NCI-H1694 treated with DMSO at 0.1 percent for 48 hours (cell line): Measurements from ENCODE around the gene B3GALT2.
"Not testable (repeated sequence)": the region's sequence is repeated elsewhere in the genome, so short reads cannot be mapped to it uniquely, and the experiment has no call there.

Experiments used
- DNase-seq: peaks from one replicate; lab custom pipeline; 2025; lab: John Stamatoyannopoulos, UW

B3GALT2 gene, protein sequence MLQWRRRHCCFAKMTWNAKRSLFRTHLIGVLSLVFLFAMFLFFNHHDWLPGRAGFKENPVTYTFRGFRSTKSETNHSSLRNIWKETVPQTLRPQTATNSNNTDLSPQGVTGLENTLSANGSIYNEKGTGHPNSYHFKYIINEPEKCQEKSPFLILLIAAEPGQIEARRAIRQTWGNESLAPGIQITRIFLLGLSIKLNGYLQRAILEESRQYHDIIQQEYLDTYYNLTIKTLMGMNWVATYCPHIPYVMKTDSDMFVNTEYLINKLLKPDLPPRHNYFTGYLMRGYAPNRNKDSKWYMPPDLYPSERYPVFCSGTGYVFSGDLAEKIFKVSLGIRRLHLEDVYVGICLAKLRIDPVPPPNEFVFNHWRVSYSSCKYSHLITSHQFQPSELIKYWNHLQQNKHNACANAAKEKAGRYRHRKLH

DNA sequence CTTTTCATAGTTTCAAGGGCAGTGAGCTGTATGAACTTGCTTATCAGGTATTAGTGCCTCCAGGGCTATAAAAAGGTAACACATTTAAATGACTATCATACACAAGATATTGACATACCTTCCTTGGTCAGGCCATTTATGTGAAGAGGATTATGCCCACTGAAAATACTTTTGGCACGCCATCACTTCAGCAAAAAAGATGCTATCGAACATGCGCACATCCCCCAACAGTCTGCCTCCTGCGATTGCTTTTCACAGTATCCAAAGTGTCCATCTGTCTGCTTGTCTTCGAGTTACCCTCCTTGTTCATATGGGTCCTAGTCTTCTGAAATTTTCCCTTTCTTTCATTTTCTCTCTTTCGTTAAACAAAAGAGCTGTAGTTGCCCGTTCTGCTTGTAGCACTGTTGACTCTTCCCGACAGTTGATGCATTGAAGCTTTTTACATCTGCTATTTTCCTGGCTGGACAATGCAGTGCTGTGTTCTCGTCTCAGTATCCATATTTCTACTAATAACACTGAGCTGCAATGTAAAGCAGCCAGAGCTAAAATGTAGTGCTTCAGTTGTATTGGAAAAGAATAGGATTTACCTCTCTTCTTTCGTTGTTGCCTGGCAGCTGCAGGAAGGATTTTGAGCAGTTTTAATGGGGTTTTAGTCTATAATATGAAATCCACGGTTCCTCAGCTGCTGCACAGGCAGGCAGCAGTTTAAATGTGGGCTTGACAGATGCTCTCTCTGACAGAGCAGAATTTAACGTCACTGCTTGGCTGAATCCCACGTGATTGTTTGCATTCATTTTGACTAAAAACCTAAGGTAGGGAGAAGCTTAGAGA is at the start of gene B3GALT2:
Gene B3GALT2, minus strand, starts transcription at position 713 of the 831 bp plus-strand sequence. CDS start 5,051 bp downstream, outside the sequence.
- DNase-seq: peak; percentile 93

DNA sequence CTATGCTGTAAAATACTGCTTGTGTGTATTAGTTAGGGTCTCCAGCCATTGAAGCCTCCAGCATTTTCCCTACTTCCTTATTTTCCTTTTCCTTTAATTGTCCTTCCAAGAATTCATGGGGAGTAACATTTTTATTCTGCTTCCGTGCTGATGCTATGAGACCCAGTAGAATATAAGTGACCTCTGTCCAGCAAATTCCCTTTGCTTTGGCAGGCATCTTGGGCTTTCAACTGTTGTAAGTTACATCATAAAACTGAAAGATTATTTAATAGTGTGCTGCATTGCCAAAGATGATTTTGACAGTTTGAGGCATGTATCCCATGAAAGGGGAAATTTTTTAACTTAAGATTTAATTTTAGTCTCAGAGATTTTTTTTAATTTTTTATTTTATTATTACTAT is 48.1 kb upstream of the B3GALT2 start:
- no peak for DNase-seq

DNA sequence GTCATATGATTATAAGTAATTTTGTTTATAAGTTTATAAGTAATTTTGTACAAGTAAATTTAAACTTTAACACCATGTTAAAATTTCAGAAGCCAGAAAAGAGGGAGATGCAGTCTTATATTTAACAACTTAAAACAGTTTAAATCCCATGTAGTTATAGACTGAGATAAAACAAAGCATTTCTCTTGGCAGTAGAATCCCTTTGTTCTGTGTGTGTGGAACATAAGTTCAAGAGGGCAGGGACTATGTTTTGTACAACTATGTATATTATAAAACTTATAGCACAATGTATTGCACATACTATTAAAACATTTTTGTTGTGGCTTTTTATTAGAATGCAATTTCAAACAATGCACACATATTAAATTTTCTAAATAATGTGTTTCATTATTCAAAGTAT is 44.7 kb upstream of the B3GALT2 start:
- DNase-seq: not testable (repeated sequence)

DNA sequence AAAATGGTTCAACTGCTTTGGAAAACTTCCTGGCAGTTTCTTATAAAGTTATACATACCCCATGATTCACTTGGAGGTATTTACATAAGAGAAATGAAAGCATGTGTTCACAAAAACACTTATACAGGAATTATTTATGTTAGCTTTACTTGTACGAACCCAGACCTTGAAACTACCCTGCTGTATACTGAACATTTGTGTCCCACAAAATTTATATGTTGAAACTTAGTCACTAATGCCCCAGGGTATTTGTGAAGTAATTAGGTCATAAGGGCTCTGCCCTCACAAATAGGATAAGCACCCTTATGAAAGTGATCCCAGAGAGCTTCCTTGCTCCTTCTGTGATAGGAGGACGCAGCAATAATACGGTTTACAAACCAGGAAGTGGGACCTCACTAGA is 42.7 kb upstream of the B3GALT2 start:
- DNase-seq: no peak

DNA sequence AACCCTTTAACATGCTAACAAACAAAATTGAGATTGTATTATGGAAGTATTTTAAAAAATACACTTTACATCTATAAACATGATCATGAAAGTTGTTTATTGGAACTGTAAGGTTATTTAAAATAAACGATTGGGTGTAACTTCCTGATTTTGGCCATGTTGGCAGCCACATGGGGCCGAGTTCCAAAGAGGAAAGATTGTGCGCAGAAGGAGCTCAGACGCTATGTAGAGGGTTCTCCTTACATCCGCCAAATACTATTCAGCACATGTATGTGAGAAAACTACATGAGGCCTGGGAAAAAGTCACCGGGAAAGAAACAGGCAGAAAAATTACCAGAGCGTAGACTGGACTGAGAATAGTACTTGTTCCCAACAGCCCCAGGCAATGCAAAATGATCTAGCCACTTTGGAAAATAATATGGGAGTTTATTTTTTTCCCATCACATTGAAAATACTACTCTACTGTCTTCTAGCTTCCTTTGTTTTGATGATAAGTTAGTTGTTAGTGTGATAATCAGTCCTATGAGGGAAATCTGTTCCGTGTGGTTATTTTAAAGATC is 35.7 kb upstream of the B3GALT2 start:
- DNase-seq: no peak

DNA sequence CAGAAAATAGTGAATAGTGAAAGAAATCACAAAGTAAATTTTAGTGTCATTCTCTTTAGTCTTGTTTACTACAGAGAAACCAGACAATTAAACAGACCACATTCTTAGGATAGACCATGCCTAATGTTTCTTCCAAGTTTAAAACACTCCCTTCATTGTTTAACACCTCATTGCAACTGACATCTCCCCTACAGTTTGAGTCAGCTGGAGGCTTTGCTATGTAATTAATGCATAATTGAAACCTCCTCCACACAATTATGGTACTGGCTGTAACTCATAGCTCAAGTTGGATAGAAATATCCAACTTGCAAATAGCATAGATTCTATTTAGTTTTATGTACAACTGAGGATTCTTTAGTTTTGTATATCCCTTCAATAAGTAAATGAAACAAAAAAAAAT is 35.2 kb upstream of the B3GALT2 start:
- DNase-seq: no peak

DNA sequence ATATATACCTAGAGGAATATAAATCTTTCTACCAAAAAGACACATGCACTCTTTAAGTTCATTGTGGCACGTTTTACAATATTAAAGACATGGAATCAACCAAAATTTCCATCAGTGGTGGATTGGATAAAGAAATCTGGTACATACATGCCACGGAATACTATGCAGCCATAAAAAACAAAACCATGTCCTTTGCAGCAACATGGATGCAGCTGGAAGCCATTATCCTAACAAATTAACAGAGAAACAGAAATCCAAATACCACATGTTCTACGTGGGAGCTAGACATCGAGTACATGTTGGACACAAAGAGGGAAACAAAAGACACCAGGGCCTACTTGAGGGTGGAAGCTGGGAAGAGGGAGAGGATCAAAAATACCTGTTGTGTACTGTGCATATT is 33.0 kb upstream of the B3GALT2 start:
- DNase-seq: no peak

DNA sequence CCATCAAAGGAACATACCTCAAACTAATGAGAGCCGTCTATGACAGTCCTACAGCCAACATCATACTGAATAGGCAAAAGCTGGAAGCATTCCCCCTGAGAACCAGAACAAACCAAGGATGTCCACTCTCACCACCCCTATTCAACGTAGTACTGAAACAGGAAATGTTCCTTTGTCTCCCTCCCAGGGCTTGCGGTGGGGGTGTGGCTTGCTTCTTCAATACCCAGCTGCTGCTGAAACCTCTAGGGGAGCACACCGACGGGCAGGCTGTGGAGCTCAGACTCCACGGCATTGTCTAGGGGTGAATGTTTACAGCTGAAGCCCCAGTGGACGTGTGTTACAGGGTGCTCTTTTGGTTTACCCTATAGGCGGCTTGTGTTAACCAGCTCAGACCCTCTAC is 30.5 kb upstream of the B3GALT2 start:
- no peak for DNase-seq

DNA sequence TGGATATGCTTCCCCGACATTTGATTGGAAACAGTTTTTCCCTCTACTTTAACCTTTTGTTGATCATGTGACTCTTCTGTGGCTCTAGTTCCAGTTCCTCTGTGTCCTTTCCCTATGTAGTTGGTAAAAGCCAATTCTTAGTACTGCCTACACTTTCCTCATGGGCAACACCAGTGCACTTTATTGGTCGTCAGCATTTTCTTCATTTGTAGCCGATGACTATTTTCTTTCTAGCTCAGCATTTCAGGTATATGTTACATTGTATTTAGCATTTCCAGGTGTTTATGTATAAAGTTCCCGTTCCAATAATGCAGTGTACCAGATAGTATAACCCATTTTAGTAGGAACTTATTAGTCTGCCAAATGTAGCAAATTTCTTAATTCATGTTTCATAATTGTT is 27.6 kb upstream of the B3GALT2 start:
- no peak for DNase-seq

DNA sequence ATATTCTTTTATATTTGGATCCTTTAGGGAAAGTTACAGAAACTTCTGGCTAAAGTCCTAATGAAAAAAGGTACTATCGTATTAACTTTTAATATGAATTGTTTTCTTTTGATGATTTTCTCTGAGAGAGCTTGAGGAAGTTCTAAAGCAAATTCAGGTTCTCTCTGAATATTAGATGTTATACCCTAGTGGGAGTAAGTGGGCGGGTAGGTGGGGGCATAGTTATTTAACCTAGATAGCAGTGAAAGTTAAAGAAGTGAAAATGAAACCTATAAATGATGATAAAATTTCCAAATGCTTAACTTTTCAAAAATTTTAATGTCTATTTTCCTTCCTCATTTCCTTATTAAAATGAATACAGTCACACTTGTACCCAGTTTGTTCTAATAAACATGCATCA is 26.2 kb upstream of the B3GALT2 start:
- no peak for DNase-seq

DNA sequence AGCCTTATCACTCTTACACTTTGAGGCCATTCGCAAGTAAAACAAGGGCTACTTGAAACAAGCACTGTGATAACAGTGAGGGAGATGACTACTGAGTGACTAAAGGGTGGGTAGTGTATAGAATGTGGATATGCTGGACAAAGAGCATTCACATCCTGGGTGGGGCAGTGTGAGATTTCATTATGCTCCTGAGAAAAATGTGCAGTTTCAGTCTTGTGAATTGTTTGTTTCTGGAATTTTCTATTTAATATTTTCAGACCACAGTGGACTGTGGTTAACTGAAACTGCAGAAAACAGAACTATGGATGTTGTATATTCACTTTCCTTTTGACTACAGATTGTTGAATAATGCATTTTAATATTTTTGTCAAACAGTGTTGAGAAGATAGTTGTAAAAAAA is 25.1 kb upstream of the B3GALT2 start:
- no peak for DNase-seq

DNA sequence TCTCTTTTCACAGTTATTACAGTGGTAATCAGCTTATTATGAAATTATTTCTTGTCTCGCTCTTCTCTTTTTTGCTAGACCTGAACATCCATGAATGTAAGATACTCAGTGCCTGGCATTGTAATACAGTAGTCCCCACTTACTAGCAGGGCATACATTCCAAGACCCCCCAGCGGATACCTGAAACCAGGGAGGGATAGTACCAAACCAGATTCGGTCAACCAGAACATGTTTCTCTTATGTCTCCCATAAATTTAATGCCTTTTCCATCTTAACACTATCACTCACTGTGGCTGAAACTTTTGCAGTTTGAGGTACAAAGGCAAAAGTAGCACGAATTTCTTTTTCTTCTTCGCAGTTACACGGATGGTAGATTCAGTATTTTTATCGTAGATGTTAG is 24.6 kb upstream of the B3GALT2 start:
- DNase-seq: no peak

DNA sequence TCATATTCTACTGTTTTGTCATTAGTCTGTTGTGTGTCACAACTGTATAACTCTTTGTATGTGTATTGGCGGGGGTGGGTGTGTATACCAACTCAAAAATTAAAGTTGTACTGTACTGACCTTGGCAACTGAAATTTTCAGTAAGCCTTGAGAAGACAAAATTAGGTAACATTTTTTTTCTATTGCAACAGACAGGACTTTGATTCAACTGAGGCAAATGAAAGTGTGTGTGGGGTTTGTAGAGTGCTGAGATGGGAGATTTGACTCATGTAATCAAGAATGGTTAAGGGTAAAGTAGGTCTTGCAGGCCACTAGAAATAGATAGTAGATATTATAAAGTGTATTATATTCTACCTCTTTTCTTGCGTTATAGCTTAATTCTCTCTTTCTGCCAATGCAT is 14.6 kb upstream of the B3GALT2 start:
- DNase-seq: no peak

DNA sequence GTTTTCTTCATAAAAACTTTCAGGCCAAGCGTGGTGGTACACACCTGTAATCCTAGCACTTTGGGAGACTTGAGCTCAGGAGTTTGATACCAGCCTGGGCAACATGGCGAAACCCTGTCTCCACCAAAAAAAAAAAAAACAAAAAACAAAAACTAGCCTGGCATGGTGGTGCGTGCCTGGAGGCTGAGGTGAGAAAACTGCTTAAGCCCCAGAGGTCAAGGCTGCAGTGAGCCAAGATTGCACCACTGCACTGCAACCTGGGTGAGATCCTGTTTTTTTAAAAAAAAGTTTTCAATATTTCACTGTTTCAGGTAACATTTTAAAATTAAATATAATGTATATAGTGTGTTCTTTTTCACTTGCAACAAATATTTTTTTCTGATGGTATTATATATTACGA is 13.5 kb upstream of the B3GALT2 start:
- no peak for DNase-seq

DNA sequence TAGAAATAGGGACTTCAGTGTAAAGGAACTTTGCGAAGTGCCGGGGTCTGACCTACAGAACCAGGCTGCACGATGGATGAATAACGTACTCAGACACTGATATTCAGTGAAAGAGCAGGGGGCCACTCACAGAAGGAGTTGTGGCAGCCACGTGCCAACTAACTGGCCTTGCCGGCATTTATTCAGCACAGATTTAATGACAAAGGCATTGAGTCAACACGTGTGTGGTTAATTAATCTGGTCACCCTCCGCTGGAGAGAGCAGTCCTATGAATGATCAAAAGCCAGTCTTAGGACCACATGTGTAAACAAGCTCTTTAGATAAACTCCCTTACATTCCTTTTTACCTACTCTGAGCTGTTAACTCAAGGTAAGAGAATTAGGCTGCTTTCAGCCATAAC is 6.2 kb upstream of the B3GALT2 start:
- no peak for DNase-seq

DNA sequence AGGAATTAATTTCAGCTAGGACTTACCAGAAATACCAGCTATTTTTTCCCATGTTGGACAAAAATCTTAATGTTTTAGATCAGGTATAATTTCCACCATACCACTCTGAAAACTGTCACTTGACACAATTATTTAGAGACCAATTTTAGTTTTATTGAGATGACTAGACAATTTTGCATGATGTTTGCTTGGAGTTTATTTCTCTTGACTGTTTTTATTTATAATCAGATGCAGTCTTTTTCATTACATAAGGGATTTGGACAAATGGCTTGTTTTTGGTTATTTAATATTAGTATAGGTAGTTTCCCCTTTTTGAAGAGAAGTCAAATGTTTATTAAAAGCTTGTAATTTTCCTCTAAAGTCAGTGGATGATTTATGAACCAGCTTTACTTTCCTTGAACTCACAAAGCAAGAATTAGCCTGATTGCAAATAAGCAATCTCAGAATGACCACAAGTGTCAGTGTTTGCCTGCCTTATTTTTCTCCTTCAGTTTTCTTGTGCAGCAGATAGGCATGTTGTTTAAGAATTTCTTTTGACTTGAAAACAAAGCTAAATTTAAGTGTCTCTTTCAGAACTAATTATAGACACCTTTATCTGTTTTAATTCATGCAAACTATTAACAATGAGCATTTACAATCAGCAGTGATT is 3.8 kb upstream of the B3GALT2 start:
- DNase-seq: no peak

DNA sequence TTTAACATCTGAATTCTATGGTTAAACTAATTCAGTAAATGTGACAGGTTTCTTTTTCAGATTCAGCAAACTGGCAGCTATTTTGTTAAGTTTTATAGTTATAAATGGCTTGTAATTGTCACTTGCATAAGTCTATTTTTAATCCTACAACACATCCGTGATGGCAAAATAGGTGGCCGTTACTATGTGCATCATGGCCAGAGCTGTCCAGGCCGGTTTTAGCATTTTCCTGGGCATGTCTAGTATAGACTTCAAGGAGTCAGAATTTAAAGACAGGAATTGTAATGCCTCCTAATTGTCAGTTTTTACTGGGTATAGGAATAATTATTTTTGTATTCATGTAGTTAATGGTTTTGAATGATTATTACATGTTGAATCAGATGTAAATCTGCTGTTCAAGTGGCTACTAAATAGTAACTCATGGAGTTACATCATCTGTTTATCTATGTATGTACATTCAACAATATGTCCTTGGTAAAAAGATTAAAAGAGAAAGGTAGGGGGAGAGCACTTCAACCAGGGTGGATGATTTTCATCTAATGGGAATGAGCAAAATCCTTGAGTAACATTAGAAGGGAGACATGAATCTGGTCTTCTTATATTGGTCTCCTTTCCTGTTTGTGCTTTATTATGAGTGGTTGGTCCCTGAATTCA is 3.2 kb upstream of the B3GALT2 start:
- no peak for DNase-seq

DNA sequence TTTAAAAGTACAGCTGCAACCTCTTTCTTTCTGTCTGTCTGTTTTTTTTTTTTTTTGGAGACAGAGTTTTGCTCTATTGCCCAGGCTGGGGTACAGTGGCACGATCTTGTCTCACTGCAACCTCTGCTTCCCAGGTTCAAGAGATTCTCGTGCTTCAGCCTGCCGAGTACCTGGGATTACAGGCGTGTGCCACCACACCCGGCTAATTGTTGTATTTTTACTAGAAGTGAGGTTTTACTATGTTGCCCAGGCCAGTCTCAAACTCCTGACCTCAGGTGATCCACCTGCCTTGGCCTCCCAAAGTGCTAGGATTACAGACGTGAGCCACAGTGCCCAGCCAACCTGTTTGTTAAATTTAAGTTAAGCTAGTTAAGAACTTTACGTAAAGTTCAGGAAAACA is 2.5 kb upstream of the B3GALT2 start:
- not testable (repeated sequence) for DNase-seq

DNA sequence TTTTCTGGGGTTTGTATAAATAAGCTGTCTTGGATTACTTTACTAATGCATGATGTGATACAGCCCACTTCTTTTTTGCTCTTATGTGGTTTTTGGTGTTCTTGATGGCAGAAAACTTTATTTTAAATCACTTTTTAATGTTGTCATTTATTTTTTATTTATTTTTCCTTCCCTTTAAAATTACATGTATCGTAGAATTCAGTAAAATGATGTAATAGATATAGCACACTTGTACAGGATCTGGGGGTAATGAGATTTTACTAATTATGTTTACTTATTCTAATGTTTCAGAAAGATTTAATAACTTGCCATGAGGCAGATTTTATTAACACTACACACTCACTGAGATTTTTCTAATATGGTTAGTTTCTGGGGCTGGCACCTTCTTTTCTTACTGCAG is 701 bp upstream of the B3GALT2 start:
- DNase-seq: no peak

DNA sequence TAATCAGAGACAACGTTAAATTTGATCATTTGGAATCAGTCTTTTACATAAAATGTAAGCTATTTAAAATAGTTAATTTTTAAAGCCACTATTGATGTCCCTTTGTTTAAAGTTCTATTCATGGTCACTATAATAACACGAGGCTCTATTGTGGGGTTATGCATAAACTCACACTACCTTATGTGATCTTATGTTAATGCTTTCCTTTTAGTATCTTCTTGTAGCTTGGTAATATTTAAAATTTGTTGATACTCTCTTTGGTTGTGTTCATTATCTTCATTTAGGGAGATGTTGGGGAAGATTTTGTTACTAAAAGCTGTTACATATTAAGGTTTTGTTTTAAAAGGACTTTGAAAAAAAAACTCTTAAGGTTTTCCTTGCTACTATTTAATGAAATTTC is 1.2 kb downstream of the B3GALT2 start:
- peak; percentile 35 for DNase-seq

DNA sequence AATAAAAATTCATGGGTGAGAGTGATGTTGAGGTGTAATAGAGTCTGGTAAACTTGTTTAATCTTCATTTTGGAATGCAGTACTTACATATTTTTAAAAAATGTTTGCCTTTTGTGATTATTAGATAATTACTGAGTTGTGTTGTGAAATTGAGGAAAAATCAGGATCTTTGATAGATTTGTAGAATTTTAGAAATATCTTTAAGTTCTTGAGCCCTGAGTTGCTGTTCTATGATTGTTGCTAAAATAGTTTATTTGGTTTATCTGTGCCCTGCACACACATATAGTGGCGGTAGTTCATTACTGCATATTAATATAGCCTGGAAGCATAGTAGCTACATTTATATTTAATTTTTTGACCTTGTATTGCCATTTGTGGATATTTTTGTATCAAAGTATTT is 1.6 kb downstream of the B3GALT2 start:
- DNase-seq: peak; percentile 35
